Upper lobe of left lung (tissue), 4 donors: ENCODE measurements around the gene RASSF1.

ENCODE experiments used
- EP300 ChIP-seq, 4 donors: sonication (generic); formaldehyde crosslinking; IDR thresholded peaks; one replicate each; pipeline ENCODE4 v1.5.1; 2017; ENCODE audit warnings: antibody characterized with exemption in 4 of 4, control low read depth in 2 of 4
- POLR2A ChIP-seq, 4 donors: fragments of 450-650 bp; IDR thresholded peaks; one replicate each; pipeline ENCODE4 v1.5.1; 2016 to 2017; ENCODE audit warnings: antibody characterized with exemption in 4 of 4, mild to moderate bottlenecking in 2 of 4
- POLR2AphosphoS5 ChIP-seq, 2 donors: sonication (generic); formaldehyde crosslinking; IDR thresholded peaks; one replicate each; pipeline ENCODE4 v1.5.1; 2017; ENCODE audit warnings: antibody characterized with exemption in 2 of 2
- TF ChIP-seq, protein P1 (sequence below), 6 experiments: fragments of 450-650 bp in 4 of 6; fragments of 200-600 bp in 2 of 6; sonication (generic) in 2 of 6; IDR thresholded peaks; one replicate each; pipeline ENCODE4 v1.5.1; 2016 to 2019; ENCODE audit warnings: antibody characterized with exemption in 6 of 6

DNA sequence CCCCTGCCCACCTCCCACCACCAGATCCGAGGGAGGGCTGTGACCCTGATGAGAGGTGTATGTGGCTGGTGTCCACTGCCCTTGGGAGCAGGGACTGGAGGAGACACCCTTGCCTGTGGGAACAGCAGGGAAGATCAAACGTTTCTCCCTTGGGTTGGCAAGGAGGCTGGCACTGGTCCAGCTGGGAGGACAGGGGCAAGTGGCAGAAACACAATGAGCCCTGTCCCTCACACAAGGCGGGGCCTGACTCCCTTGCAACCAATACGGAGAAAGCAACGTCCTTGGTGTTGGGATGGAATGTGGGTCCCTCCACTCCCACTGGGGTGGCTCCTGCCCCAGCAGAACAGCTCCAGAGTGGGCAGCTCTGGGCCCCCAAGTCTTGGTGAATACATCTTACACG lies 23.3 kb downstream of the RASSF1 start:
- TF ChIP-seq EP300 (IDR thresholded peaks at IDR 0.05) (no peak), POLR2AphosphoS5 (IDR thresholded peaks at IDR 0.05) (no peak), POLR2A (IDR thresholded peaks at IDR 0.05) (no peak)
- TF ChIP-seq, protein P1, sequence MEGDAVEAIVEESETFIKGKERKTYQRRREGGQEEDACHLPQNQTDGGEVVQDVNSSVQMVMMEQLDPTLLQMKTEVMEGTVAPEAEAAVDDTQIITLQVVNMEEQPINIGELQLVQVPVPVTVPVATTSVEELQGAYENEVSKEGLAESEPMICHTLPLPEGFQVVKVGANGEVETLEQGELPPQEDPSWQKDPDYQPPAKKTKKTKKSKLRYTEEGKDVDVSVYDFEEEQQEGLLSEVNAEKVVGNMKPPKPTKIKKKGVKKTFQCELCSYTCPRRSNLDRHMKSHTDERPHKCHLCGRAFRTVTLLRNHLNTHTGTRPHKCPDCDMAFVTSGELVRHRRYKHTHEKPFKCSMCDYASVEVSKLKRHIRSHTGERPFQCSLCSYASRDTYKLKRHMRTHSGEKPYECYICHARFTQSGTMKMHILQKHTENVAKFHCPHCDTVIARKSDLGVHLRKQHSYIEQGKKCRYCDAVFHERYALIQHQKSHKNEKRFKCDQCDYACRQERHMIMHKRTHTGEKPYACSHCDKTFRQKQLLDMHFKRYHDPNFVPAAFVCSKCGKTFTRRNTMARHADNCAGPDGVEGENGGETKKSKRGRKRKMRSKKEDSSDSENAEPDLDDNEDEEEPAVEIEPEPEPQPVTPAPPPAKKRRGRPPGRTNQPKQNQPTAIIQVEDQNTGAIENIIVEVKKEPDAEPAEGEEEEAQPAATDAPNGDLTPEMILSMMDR (IDR thresholded peaks at IDR 0.05) = no peak
